AG09309 (cell line): Measurements from ENCODE around the gene VPS13D.
"Not testable (repeated sequence)": the region's sequence is repeated elsewhere in the genome, so short reads cannot be mapped to it uniquely, and the experiment has no call there.

Experiments
- DNase-seq: peaks from one replicate; pipeline ENCODE4 v3.0.0-alpha.2; 2010; ENCODE audit warnings: low read depth
- H3K4me3 ChIP-seq: 2 replicates; pipeline ENCODE4 v1.5.1; 2011; ENCODE audit warnings: mild to moderate bottlenecking, low read depth, low read length, moderate library complexity; ENCODE audit not compliant: control insufficient read depth
- CTCF ChIP-seq: IDR thresholded peaks from 2 replicates; pipeline ENCODE4 v1.5.1; 2011; ENCODE audit warnings: mild to moderate bottlenecking, low read depth, low read length, inconsistent platforms; ENCODE audit not compliant: insufficient read depth, control insufficient read depth; ENCODE audit errors: missing control alignments

VPS13D gene

DNA sequence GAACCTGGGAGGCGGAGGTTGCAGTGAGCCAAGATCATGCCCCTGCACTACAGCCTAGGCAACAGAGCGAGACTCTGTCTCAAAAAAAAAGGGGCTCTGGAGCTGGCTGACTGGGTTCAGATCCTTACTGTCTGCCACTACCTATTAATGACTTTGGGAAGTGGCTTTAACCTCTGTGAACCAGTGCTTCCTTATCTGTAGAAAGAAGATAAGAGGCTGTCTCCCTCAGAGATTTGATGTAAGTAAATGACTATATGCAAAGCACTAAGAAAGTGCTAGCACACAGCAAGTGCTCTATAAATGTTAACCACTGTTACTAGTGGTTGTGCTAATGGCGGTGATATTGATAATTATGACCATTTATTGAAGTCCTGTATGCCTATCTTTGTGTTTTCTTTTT is 94.6 kb downstream of the VPS13D start:
- TF ChIP-seq CTCF = no peak
- no peak for DNase-seq
- H3K4me3 ChIP-seq = no peak overlapping the region

DNA sequence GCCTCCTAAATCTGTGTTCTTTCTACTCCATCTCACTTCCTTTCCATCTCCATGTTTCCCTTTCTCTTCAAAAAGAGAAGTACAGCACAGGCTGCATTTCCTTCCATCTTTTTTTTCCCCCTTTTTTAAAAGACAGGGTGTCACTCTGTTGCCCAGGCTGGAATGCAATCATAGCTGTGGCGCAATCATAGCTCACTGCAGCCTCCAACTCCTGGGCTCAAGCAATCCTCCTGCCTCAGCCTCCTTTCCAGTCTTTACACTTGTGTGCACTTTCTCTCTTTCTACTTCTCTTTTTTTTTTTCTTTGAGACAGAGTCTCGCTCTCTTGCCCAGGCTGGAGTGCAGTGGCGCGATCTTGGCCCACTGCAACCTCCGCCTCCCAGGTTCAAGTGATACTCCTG is 95.1 kb downstream of the VPS13D start:
- not testable (repeated sequence) for DNase-seq

GRCh38 chr1:12326986-12327385 is 97.2 kb downstream of the VPS13D start:
- no peak for TF ChIP-seq CTCF
- no peak overlapping the region for H3K4me3 ChIP-seq
- DNase-seq = no peak

More for the DNA sequence above, 95.1 kb downstream of the VPS13D start:
- not testable (repeated sequence) for H3K4me3 ChIP-seq

- TF ChIP-seq CTCF = no peak
- no peak for DNase-seq
- no peak overlapping the region for H3K4me3 ChIP-seq
These were observed 97.7 kb downstream of the VPS13D start for GRCh38 chr1:12327566-12327965.

GRCh38 chr1:12333036-12333785 is 103.4 kb downstream of the VPS13D start:
- H3K4me3 ChIP-seq = no peak overlapping the region

GRCh38 chr1:12335815-12336214 is 106.0 kb downstream of the VPS13D start:
- no peak for TF ChIP-seq CTCF
- no peak for DNase-seq
- no peak overlapping the region for H3K4me3 ChIP-seq

More at GRCh38 chr1:12333036-12333785, 103.4 kb downstream of the VPS13D start:
- DNase-seq = no peak
- no peak for TF ChIP-seq CTCF

GRCh38 chr1:12336413-12336812 is 106.6 kb downstream of the VPS13D start:
- TF ChIP-seq CTCF = no peak
- no peak for DNase-seq
- H3K4me3 ChIP-seq = no peak overlapping the region
